HepG2 (cell line): ENCODE data around the gene SLC16A1. TPM values are rescaled to one million over a fixed set of nuclear protein-coding genes. Genes with fewer than 3 reads are reported as not detected.

ENCODE experiments used
- AKAP8 ChIP-seq: sonication (generic); formaldehyde crosslinking; IDR thresholded peaks from 2 replicates; pipeline ENCODE4 v1.5.1; 2020; ENCODE audit warnings: mild to moderate bottlenecking, missing genetic modification reagents
- ARNTL ChIP-seq: sonication (generic); formaldehyde crosslinking; IDR thresholded peaks from 2 replicates; pipeline ENCODE4 v1.4.0; 2020; ENCODE audit warnings: mild to moderate bottlenecking, missing genetic modification reagents
- DZIP1 ChIP-seq: sonication (generic); formaldehyde crosslinking; IDR thresholded peaks from 2 replicates; pipeline ENCODE4 v1.5.0; 2020; ENCODE audit warnings: mild to moderate bottlenecking, missing genetic modification reagents
- FOXP1 ChIP-seq, 2 experiments: fragments of 450-650 bp in 1 of 2; IDR thresholded peaks; 2 replicates each; pipeline ENCODE4 v1.6.1; 2017 to 2018; ENCODE audit warnings: antibody characterized with exemption in 1 of 2
- KDM5A ChIP-seq: fragments of 200-600 bp; sonication (generic); IDR thresholded peaks from 2 replicates; pipeline ENCODE4 v1.7.0; 2018; ENCODE audit warnings: antibody characterized with exemption, mild to moderate bottlenecking, low read length, borderline replicate concordance
- KDM6A ChIP-seq: IDR thresholded peaks from 2 replicates; pipeline ENCODE4 v1.6.1; 2016; ENCODE audit warnings: low read depth
- RNF2 ChIP-seq: fragments of 450-650 bp; conservative IDR thresholded peaks from 2 replicates; pipeline ENCODE4 v1.6.1; 2016; ENCODE audit warnings: low read depth
- THYN1 ChIP-seq: sonication (generic); formaldehyde crosslinking; IDR thresholded peaks from 2 replicates; pipeline ENCODE4 v1.8.1; 2023; ENCODE audit warnings: low read depth, mild to moderate bottlenecking, moderate library complexity, missing genetic modification reagents, borderline replicate concordance
- U2AF1 ChIP-seq: fragments of 200-400 bp; formaldehyde crosslinking; optimal IDR thresholded peaks from 2 replicates; pipeline ENCODE3; 2017; ENCODE audit warnings: mild to moderate bottlenecking, low read depth, low read length
- ZBTB7B ChIP-seq: sonication (generic); formaldehyde crosslinking; IDR thresholded peaks from 2 replicates; pipeline ENCODE4 v1.4.0; 2020; ENCODE audit warnings: missing genetic modification reagents
- ZNF446 ChIP-seq: sonication (generic); formaldehyde crosslinking; IDR thresholded peaks from 2 replicates; pipeline ENCODE4 v1.5.0; 2020; ENCODE audit warnings: mild to moderate bottlenecking, missing genetic modification reagents
- ZNF501 ChIP-seq: sonication (generic); formaldehyde crosslinking; IDR thresholded peaks from 2 replicates; pipeline ENCODE4 v1.5.1; 2020; ENCODE audit warnings: mild to moderate bottlenecking, moderate library complexity, missing genetic modification reagents
- ZNF556 ChIP-seq: sonication (generic); formaldehyde crosslinking; IDR thresholded peaks from 2 replicates; pipeline ENCODE4 v1.4.0; 2020; ENCODE audit warnings: mild to moderate bottlenecking, missing genetic modification reagents, borderline replicate concordance
- ZNF768 ChIP-seq: sonication (generic); formaldehyde crosslinking; IDR thresholded peaks from 2 replicates; pipeline ENCODE4 v1.4.0; 2020; ENCODE audit warnings: missing genetic modification reagents
- ZNF770 ChIP-seq: sonication (generic); formaldehyde crosslinking; IDR thresholded peaks from 2 replicates; pipeline ENCODE4 v1.5.0; 2020; ENCODE audit warnings: mild to moderate bottlenecking, missing genetic modification reagents
- polyA plus RNA-seq, 8 experiments: library from polyadenylated mRNA; depleted of rRNA in 3 of 8; stranded (reverse) in 7 of 8; unstranded in 1 of 8; fragments of >200 nt; fragmentation: Illumina TruSeq in 4 of 8; extraction: Trizol in 4 of 8; gene quantifications; 2 replicates each; pipeline versions ENCODE4 v1.2.1 to v1.2.3, GENCODE V29; 2011 to 2016; ENCODE audit warnings: low read depth in 4 of 8, missing spikeins in 1 of 8, mixed read lengths in 1 of 8; ENCODE audit not compliant: insufficient read depth in 1 of 8
- total RNA-seq, 5 experiments: library from RNA; depleted of rRNA; stranded (reverse); fragments of >200 nt; fragmentation: Illumina TruSeq; extraction: Trizol; gene quantifications; 2 replicates each; pipeline ENCODE4 v1.2.3, GENCODE V29; 2016; ENCODE audit warnings: low read depth in 1 of 5
- TF ChIP-seq, protein P1 (sequence below): IDR thresholded peaks from 2 replicates; pipeline ENCODE4 v1.6.1; 2016; ENCODE audit warnings: low read depth
- TF ChIP-seq, protein P2 (sequence below): sonication (generic); formaldehyde crosslinking; IDR thresholded peaks from 2 replicates; pipeline ENCODE4 v1.4.0; 2020; ENCODE audit warnings: mild to moderate bottlenecking, missing genetic modification reagents
- TF ChIP-seq, protein P3 (sequence below): sonication (generic); formaldehyde crosslinking; IDR thresholded peaks from 2 replicates; pipeline ENCODE4 v1.4.0; 2020; ENCODE audit warnings: missing genetic modification reagents
- TF ChIP-seq, protein P4 (sequence below): fragments of 450-650 bp; IDR thresholded peaks from 2 replicates; pipeline ENCODE4 v1.6.1; 2017

SLC16A1 gene
- total and polyA plus RNA-seq, 2 of the 13 experiments (the other 11 are each of a cell fraction or from before 2014, with no cell fraction given): 106 to 142 TPM

- TF ChIP-seq, protein P1, sequence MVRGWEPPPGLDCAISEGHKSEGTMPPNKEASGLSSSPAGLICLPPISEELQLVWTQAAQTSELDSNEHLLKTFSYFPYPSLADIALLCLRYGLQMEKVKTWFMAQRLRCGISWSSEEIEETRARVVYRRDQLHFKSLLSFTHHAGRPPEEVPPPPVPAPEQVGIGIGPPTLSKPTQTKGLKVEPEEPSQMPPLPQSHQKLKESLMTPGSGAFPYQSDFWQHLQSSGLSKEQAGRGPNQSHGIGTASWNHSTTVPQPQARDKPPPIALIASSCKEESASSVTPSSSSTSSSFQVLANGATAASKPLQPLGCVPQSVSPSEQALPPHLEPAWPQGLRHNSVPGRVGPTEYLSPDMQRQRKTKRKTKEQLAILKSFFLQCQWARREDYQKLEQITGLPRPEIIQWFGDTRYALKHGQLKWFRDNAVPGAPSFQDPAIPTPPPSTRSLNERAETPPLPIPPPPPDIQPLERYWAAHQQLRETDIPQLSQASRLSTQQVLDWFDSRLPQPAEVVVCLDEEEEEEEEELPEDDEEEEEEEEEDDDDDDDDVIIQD: no peak
- TF ChIP-seq, protein P2, sequence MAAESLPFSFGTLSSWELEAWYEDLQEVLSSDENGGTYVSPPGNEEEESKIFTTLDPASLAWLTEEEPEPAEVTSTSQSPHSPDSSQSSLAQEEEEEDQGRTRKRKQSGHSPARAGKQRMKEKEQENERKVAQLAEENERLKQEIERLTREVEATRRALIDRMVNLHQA: no peak
- TF ChIP-seq FOXP1 (IDR thresholded peaks at IDR 0.05) (no peak), FOXP1 (CRISPR knock-in tag; IDR thresholded peaks at IDR 0.05) (peak; percentile 24; the same call in 1 of the 2 replicates), ZNF446 (no peak), THYN1 (CRISPR knock-in tag) (no peak), U2AF1 (no peak), ZNF501 (peak; percentile 82), DZIP1 (CRISPR knock-in tag) (no peak; the same call in 1 of the 2 replicates), ZNF770 (CRISPR knock-in tag) (0 out of 2 replicates have a peak, but pooled peaks have one; percentile 33), ZNF768 (CRISPR knock-in tag) (peak; percentile 49; the same call in 1 of the 2 replicates), KDM5A (peak; percentile 74; the same call in 1 of the 2 replicates), AKAP8 (CRISPR knock-in tag) (no peak), ZBTB7B (CRISPR knock-in tag) (peak; percentile 38; the same call in 1 of the 2 replicates), ARNTL (CRISPR knock-in tag) (peak; percentile 96), RNF2 (peak; percentile 69), KDM6A (no peak), ZNF556 (CRISPR knock-in tag) (peak; percentile 47; the same call in 1 of the 2 replicates)
- TF ChIP-seq, protein P3, sequence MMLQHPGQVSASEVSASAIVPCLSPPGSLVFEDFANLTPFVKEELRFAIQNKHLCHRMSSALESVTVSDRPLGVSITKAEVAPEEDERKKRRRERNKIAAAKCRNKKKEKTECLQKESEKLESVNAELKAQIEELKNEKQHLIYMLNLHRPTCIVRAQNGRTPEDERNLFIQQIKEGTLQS (CRISPR knock-in tag): peak; percentile 14; the same call in 1 of the 2 replicates
- TF ChIP-seq, protein P4, sequence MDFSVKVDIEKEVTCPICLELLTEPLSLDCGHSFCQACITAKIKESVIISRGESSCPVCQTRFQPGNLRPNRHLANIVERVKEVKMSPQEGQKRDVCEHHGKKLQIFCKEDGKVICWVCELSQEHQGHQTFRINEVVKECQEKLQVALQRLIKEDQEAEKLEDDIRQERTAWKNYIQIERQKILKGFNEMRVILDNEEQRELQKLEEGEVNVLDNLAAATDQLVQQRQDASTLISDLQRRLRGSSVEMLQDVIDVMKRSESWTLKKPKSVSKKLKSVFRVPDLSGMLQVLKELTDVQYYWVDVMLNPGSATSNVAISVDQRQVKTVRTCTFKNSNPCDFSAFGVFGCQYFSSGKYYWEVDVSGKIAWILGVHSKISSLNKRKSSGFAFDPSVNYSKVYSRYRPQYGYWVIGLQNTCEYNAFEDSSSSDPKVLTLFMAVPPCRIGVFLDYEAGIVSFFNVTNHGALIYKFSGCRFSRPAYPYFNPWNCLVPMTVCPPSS: no peak
Measured at GRCh38 chr1:112955773-112956543, at the start of gene SLC16A1 (continued).
